Fibroblast of peridontal ligament (primary cell): Measurements from ENCODE around the gene TLK1.
"Not testable (repeated sequence)": the region's sequence is repeated elsewhere in the genome, so short reads cannot be mapped to it uniquely, and the experiment has no call there.

ENCODE experiments used
- DNase-seq: peaks from one replicate; pipeline ENCODE4 v3.0.0-alpha.2; 2010; ENCODE audit errors: extremely low read depth

Gene TLK1

GRCh38 chr2:171084128-171084527, 76.6 kb downstream of the TLK1 start:
- DNase-seq = no peak

- no peak for DNase-seq
Observed at GRCh38 chr2:171083451-171083850, 77.2 kb downstream of the TLK1 start.

- no peak for DNase-seq
Observed at GRCh38 chr2:171081649-171082111, 79.0 kb downstream of the TLK1 start.

- no peak for DNase-seq
Observed at GRCh38 chr2:171080607-171081006, 80.1 kb downstream of the TLK1 start.

GRCh38 chr2:171076422-171076821, 84.3 kb downstream of the TLK1 start:
- not testable (repeated sequence) for DNase-seq

- no peak for DNase-seq
Observed at GRCh38 chr2:171072164-171072563, 88.5 kb downstream of the TLK1 start.

GRCh38 chr2:171069286-171069956, 91.3 kb downstream of the TLK1 start:
- peak; percentile 26 for DNase-seq

- no peak for DNase-seq
Observed at GRCh38 chr2:171066110-171066509, 94.6 kb downstream of the TLK1 start.

- no peak for DNase-seq
Observed at GRCh38 chr2:171057575-171057974, 103.1 kb downstream of the TLK1 start.

GRCh38 chr2:171056307-171056706, 104.4 kb downstream of the TLK1 start:
- DNase-seq = peak; percentile 38

- DNase-seq = no peak
Observed at GRCh38 chr2:171049691-171050090, 111.0 kb downstream of the TLK1 start.

GRCh38 chr2:171046048-171046560, 114.6 kb downstream of the TLK1 start:
- no peak for DNase-seq

GRCh38 chr2:171044416-171044815, 116.3 kb downstream of the TLK1 start:
- no peak for DNase-seq

GRCh38 chr2:171042253-171042969, 118.3 kb downstream of the TLK1 start:
- DNase-seq = no peak

GRCh38 chr2:171036532-171036931, 124.2 kb downstream of the TLK1 start:
- DNase-seq = no peak

GRCh38 chr2:171034315-171034714, 126.4 kb downstream of the TLK1 start:
- no peak for DNase-seq

- DNase-seq = no peak
Observed at GRCh38 chr2:171025214-171025613, 135.5 kb downstream of the TLK1 start.

- no peak for DNase-seq
Observed at GRCh38 chr2:171018522-171018921, 142.2 kb downstream of the TLK1 start.

- DNase-seq = no peak
Observed at GRCh38 chr2:171016125-171016524, 144.6 kb downstream of the TLK1 start.

GRCh38 chr2:171013851-171014250, 146.8 kb downstream of the TLK1 start:
- no peak for DNase-seq

GRCh38 chr2:171009386-171009785, 151.3 kb downstream of the TLK1 start:
- DNase-seq = no peak

GRCh38 chr2:171008550-171009205, 152.0 kb downstream of the TLK1 start:
- DNase-seq = no peak

GRCh38 chr2:171004833-171005232, 155.9 kb downstream of the TLK1 start:
- no peak for DNase-seq
